Measurements from ENCODE around the gene HLX. TPM values are rescaled to one million over a fixed set of nuclear protein-coding genes. Genes with fewer than 3 reads are reported as not detected.
A peak's percentile ranks its signal among the peaks of the same experiment; 100 is the strongest.

Gene HLX, protein sequence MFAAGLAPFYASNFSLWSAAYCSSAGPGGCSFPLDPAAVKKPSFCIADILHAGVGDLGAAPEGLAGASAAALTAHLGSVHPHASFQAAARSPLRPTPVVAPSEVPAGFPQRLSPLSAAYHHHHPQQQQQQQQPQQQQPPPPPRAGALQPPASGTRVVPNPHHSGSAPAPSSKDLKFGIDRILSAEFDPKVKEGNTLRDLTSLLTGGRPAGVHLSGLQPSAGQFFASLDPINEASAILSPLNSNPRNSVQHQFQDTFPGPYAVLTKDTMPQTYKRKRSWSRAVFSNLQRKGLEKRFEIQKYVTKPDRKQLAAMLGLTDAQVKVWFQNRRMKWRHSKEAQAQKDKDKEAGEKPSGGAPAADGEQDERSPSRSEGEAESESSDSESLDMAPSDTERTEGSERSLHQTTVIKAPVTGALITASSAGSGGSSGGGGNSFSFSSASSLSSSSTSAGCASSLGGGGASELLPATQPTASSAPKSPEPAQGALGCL
- 18.8 TPM for total RNA-seq (2013)
- 10 to 100 TPM; 17.1 to 44.0 (median 17.6) TPM for polyA plus RNA-seq
- 14.8 and 27.1 TPM in 2 replicates for polyA minus RNA-seq
- 4.7 to 36.2 (median 11.0) reads per million in 11 experiments for total RNA-seq

DNA sequence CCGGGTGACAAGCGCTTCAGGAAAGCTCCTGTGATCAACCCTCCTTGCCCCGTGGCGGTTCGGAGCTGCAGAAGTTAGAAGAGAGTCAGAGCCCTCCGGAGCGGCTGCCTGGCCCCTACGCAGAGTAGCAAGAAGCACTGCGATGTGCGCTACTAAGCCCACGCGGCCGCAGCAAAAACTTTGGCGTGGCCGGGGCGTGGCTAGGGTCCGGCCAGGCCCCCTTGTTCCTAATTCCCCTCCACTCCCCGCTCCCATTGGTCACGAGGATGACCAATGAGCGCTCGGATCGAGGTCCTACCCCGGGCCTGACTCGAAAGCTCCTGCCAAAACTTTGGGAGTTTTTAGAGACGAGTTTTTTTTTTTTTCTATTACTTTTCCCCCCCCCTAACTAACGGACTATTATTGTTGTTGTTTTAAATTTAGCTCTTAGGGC is at the start of gene HLX:
HLX (plus strand) TSS at position 368 of the 433 bp plus-strand sequence. CDS start 415 bp downstream, outside the sequence.
- Mint-ChIP-seq H3K36me3 (peaks cover 15 to 26% of the 10 kb centered on the region in 2 donors), H3K4me3 (peak within 1 kb of the TSS; percentile 99), H3K4me1 (peaks cover 69% of the 10 kb centered on the region), H3K27ac (peak within 1 kb of the TSS; percentile 93 to 99 (median 97)), H3K9me3 (peaks cover 0 to 7% (median 2%) of the 10 kb centered on the region in 7 donors), H3K27me3 (ENCODE audit: low read depth in 3 of 3) (peaks cover 0 to 9% (median 2%) of the 10 kb centered on the region in 3 donors)
- Histone ChIP-seq H3K27me3 (ENCODE audit: control insufficient read depth in 2 of 2, insufficient read depth in 2 of 2, low read length in 2 of 2) (no peaks in the 10 kb centered on the region), H3K9ac (ENCODE audit: insufficient read depth, low read length, poor library complexity, severe bottlenecking) (peak within 1 kb of the TSS; percentile 88), H2AFZ (ENCODE audit: insufficient read depth, low read depth, low read length, poor library complexity, severe bottlenecking) (peak within 1 kb of the TSS; percentile 62), H3K79me2 (ENCODE audit: insufficient read depth, low read length) (peaks cover 45% of the 10 kb centered on the region), H3K4me1 (ENCODE audit: control insufficient read depth in 1 of 2, insufficient read depth in 2 of 2, low read length in 2 of 2) (peaks cover 62% of the 10 kb centered on the region in 2 donors), H3K36me3 (replicated peaks in 1 of 2; ENCODE audit: control insufficient read depth in 1 of 2, insufficient read depth in 2 of 2, low read length in 2 of 2) (peaks cover 9 to 10% of the 10 kb centered on the region in 2 donors), H4K20me1 (ENCODE audit: insufficient read depth, low read length) (peaks cover 15% of the 10 kb centered on the region), H3K27ac (ENCODE audit: low read depth in 1 of 2, low read length in 2 of 2) (peak within 1 kb of the TSS; percentile 84 to 91), H3K9me3 (replicated peaks in 1 of 2; ENCODE audit: control insufficient read depth in 1 of 2, insufficient read depth in 1 of 2, low read length in 2 of 2) (no peaks in the 10 kb centered on the region), H3K4me3 (replicated peaks in 1 of 3; ENCODE audit: low read depth in 2 of 3, low read length in 3 of 3) (peak within 1 kb of the TSS; percentile 72 to 92 (median 81)), H3K4me2 (replicated peaks; ENCODE audit: extremely low read depth, low read length, poor library complexity, severe bottlenecking) (peak within 1 kb of the TSS; percentile 98)
- peak; percentile 85 to 87 (median 86) for DNase-seq
- TF ChIP-seq, protein P1, sequence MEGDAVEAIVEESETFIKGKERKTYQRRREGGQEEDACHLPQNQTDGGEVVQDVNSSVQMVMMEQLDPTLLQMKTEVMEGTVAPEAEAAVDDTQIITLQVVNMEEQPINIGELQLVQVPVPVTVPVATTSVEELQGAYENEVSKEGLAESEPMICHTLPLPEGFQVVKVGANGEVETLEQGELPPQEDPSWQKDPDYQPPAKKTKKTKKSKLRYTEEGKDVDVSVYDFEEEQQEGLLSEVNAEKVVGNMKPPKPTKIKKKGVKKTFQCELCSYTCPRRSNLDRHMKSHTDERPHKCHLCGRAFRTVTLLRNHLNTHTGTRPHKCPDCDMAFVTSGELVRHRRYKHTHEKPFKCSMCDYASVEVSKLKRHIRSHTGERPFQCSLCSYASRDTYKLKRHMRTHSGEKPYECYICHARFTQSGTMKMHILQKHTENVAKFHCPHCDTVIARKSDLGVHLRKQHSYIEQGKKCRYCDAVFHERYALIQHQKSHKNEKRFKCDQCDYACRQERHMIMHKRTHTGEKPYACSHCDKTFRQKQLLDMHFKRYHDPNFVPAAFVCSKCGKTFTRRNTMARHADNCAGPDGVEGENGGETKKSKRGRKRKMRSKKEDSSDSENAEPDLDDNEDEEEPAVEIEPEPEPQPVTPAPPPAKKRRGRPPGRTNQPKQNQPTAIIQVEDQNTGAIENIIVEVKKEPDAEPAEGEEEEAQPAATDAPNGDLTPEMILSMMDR (IDR thresholded peaks at IDR 0.05), result no peak
- under 1% methylated on average over 17 of the region's 26 CpGs for WGBS (ENCODE audit: insufficient coverage)
- intact Hi-C loops (cut with micrococcal nuclease), result loop anchor here (2.0 to 10.0 kb wide), 3 partner anchors 220 to 556 kb away; no protein-coding TSS in a partner anchor

DNA sequence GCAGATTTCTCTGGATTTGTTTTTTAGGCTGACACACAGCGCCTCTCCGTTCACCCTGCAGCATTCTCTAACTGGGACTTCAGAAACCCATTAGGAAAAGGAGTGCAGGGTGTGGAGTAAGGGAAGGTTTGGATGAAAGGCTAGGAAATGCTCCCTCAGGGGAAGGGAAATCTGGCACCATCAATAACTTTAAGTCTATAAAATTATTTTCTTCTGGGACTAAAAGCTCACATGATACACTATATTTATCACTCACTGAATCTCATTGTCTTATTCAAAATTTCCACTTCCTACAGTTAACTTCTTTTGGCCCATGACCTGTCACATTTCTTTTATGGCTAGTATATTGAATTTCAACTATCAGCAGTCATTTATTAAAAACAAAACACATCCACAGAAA is 45.8 kb upstream of the HLX start:
- Histone ChIP-seq H3K79me2 (ENCODE audit: insufficient read depth, low read length) (no peaks in the 10 kb centered on the region), H3K4me1 (ENCODE audit: control insufficient read depth in 1 of 2, insufficient read depth in 2 of 2, low read length in 2 of 2) (no peaks in the 10 kb centered on the region), H3K4me3 (replicated peaks in 1 of 3; ENCODE audit: low read depth in 2 of 3, low read length in 3 of 3) (no peak overlapping the region), H3K27me3 (ENCODE audit: control insufficient read depth in 2 of 2, insufficient read depth in 2 of 2, low read length in 2 of 2) (no peaks in the 10 kb centered on the region), H3K9ac (ENCODE audit: insufficient read depth, low read length, poor library complexity, severe bottlenecking) (no peak overlapping the region), H3K9me3 (replicated peaks in 1 of 2; ENCODE audit: control insufficient read depth in 1 of 2, insufficient read depth in 1 of 2, low read length in 2 of 2) (no peaks in the 10 kb centered on the region), H2AFZ (ENCODE audit: insufficient read depth, low read depth, low read length, poor library complexity, severe bottlenecking) (no peak overlapping the region), H3K27ac (ENCODE audit: low read depth in 1 of 2, low read length in 2 of 2) (no peak overlapping the region), H4K20me1 (ENCODE audit: insufficient read depth, low read length) (no peaks in the 10 kb centered on the region), H3K4me2 (replicated peaks; ENCODE audit: extremely low read depth, low read length, poor library complexity, severe bottlenecking) (no peak overlapping the region), H3K36me3 (replicated peaks in 1 of 2; ENCODE audit: control insufficient read depth in 1 of 2, insufficient read depth in 2 of 2, low read length in 2 of 2) (peaks cover 5 to 20% of the 10 kb centered on the region in 2 donors)
- peaks cover 23 to 24% of the 10 kb centered on the region in 2 donors for H3K36me3 Mint-ChIP-seq
- intact Hi-C loops (cut with micrococcal nuclease), result no loop called here
- H3K27ac Mint-ChIP-seq, result no peak overlapping the region
- H3K27me3 Mint-ChIP-seq (ENCODE audit: low read depth in 3 of 3), result peaks cover 0 to 1% (median 0%) of the 10 kb centered on the region in 3 donors
- DNase-seq, result no peak
- TF ChIP-seq, protein P1 (IDR thresholded peaks at IDR 0.05), result no peak
- H3K4me1 Mint-ChIP-seq, result no peaks in the 10 kb centered on the region
- WGBS (ENCODE audit: insufficient coverage), result 100% methylated on average over 2 of the region's 2 CpGs
- peaks cover 0 to 4% (median 0%) of the 10 kb centered on the region in 7 donors for H3K9me3 Mint-ChIP-seq
- H3K4me3 Mint-ChIP-seq, result no peak overlapping the region

Measured in CD14-positive monocyte (primary cell).